ENCODE data around the gene VEGFC.

- TF ChIP-seq SPI1 (IDR thresholded peaks at IDR 0.05; ENCODE audit: low read depth, low read length) (no peak), POLR2A (IDR thresholded peaks at IDR 0.05; ENCODE audit: low read depth, low read length) (no peak), POLR2AphosphoS5 (IDR thresholded peaks at IDR 0.05; ENCODE audit: low read depth, low read length) (no peak), PAX5 (IDR thresholded peaks at IDR 0.05; ENCODE audit: insufficient read depth, low read length, severe bottlenecking) (no peak), TAF1 (IDR thresholded peaks at IDR 0.05; ENCODE audit: low read depth, low read length) (no peak)
Observed at GRCh38 chr4:176761872-176762271, 30.9 kb downstream of the VEGFC start.

All from GM12891 (cell line).